Mesenteric fat pad (tissue), 1 donor: ENCODE results near the gene PIGV. TPM values are rescaled to one million over a fixed set of nuclear protein-coding genes. Genes with fewer than 3 reads are reported as not detected.

Experiments used
- DNase-seq: peaks from one replicate; pipeline ENCODE4 v3.0.0-alpha.2; 2020; ENCODE audit warnings: low spot score
- total RNA-seq: library from RNA; stranded (reverse); fragmentation: NEBNext Ultra II Directional; extraction: Animal tissue kit (Norgen Biotek cat#: 25700); gene quantifications from one replicate; pipeline ENCODE4 v1.2.1, GENCODE V29; 2021
- donor health status: DM: yes; HTN: yes; CAD: no.

PIGV gene
- total RNA-seq, 1 donor from 2014 or later, result 9.0 TPM

GRCh38 chr1:26771643-26772321, 16.0 kb upstream of the PIGV start:
- no peak for DNase-seq

GRCh38 chr1:26772687-26773086, 15.1 kb upstream of the PIGV start:
- no peak for DNase-seq

- DNase-seq, result no peak
These were observed 13.3 kb upstream of the PIGV start for GRCh38 chr1:26774462-26774861.

- no peak for DNase-seq
These were observed 12.1 kb upstream of the PIGV start for GRCh38 chr1:26775666-26776065.

GRCh38 chr1:26779098-26779668, 8.6 kb upstream of the PIGV start:
- no peak for DNase-seq

- DNase-seq, result no peak
These were observed 7.3 kb upstream of the PIGV start for GRCh38 chr1:26780344-26780957.

GRCh38 chr1:26781206-26781825, 6.4 kb upstream of the PIGV start:
- no peak for DNase-seq

- DNase-seq, result no peak
These were observed 5.1 kb upstream of the PIGV start for GRCh38 chr1:26782521-26783212.

GRCh38 chr1:26783646-26784022, 4.1 kb upstream of the PIGV start:
- no peak for DNase-seq

GRCh38 chr1:26784023-26784871, 3.5 kb upstream of the PIGV start:
- no peak for DNase-seq

GRCh38 chr1:26784886-26785285, 2.9 kb upstream of the PIGV start:
- DNase-seq, result no peak

GRCh38 chr1:26785611-26786436, 1.9 kb upstream of the PIGV start:
- DNase-seq, result no peak

GRCh38 chr1:26786437-26787380, 1.0 kb upstream of the PIGV start:
- no peak for DNase-seq

- no peak for DNase-seq
These were observed 407 bp upstream of the PIGV start for GRCh38 chr1:26787381-26787705.

GRCh38 chr1:26788515-26788785, 700 bp downstream of the PIGV start:
- no peak for DNase-seq

- peak; percentile 92 for DNase-seq
These were observed 1.3 kb downstream of the PIGV start for GRCh38 chr1:26788836-26789611.

GRCh38 chr1:26789612-26789865, 1.8 kb downstream of the PIGV start:
- no peak for DNase-seq

- no peak for DNase-seq
These were observed 2.2 kb downstream of the PIGV start for GRCh38 chr1:26789931-26790330.

GRCh38 chr1:26790551-26790953, 2.8 kb downstream of the PIGV start:
- no peak for DNase-seq
